GM18517 (cell line): Measurements from ENCODE around the gene ECT2L.
A peak's percentile ranks its signal among the peaks of the same experiment; 100 is the strongest.

ENCODE experiments used
- ATAC-seq: cut with Tn5 transposase; IDR thresholded peaks from one replicate; pipeline ENCODE4 v1.9.1; 2021; ENCODE audit warnings: mild to moderate bottlenecking, moderate library complexity; ENCODE audit not compliant: unreplicated experiment

Gene ECT2L

GRCh38 chr6:138803331-138803730 is 7.4 kb downstream of the ECT2L start:
- no peak for ATAC-seq

GRCh38 chr6:138803861-138804260 is 8.0 kb downstream of the ECT2L start:
- no peak for ATAC-seq

GRCh38 chr6:138805016-138805765 is 9.3 kb downstream of the ECT2L start:
- ATAC-seq, result no peak

- ATAC-seq, result no peak
Measured at GRCh38 chr6:138806889-138807288, 11.0 kb downstream of the ECT2L start.

GRCh38 chr6:138809677-138810076 is 13.8 kb downstream of the ECT2L start:
- ATAC-seq, result no peak

GRCh38 chr6:138811866-138812265 is 16.0 kb downstream of the ECT2L start:
- ATAC-seq, result no peak

- no peak for ATAC-seq
Measured at GRCh38 chr6:138814179-138814834, 18.4 kb downstream of the ECT2L start.

- no peak for ATAC-seq
Measured at GRCh38 chr6:138815221-138815620, 19.3 kb downstream of the ECT2L start.

- ATAC-seq, result peak; percentile 60
Measured at GRCh38 chr6:138815797-138816528, 20.1 kb downstream of the ECT2L start.

- no peak for ATAC-seq
Measured at GRCh38 chr6:138817799-138818198, 21.9 kb downstream of the ECT2L start.

- ATAC-seq, result peak; percentile 72
Measured at GRCh38 chr6:138818496-138819194, 22.8 kb downstream of the ECT2L start.

GRCh38 chr6:138821519-138821918 is 25.6 kb downstream of the ECT2L start:
- ATAC-seq, result no peak

GRCh38 chr6:138824482-138825144 is 28.7 kb downstream of the ECT2L start:
- no peak for ATAC-seq

- ATAC-seq, result no peak
Measured at GRCh38 chr6:138830248-138830647, 34.4 kb downstream of the ECT2L start.

GRCh38 chr6:138832182-138832581 is 36.3 kb downstream of the ECT2L start:
- no peak for ATAC-seq

GRCh38 chr6:138833816-138834539 is 38.1 kb downstream of the ECT2L start:
- ATAC-seq, result no peak

GRCh38 chr6:138837246-138837645 is 41.4 kb downstream of the ECT2L start:
- no peak for ATAC-seq

- ATAC-seq, result no peak
Measured at GRCh38 chr6:138844192-138844591, 48.3 kb downstream of the ECT2L start.

- ATAC-seq, result no peak
Measured at GRCh38 chr6:138847884-138848283, 52.0 kb downstream of the ECT2L start.

GRCh38 chr6:138848461-138848860 is 52.6 kb downstream of the ECT2L start:
- no peak for ATAC-seq
